ENCODE measurements around the gene SARDH.

- no peak for TF ChIP-seq TARDBP (IDR thresholded peaks at IDR 0.05)
- TF ChIP-seq CTBP1 (IDR thresholded peaks at IDR 0.05; ENCODE audit: borderline replicate concordance), result no peak
- no peak for TF ChIP-seq BHLHE40 (IDR thresholded peaks at IDR 0.05; ENCODE audit: borderline replicate concordance)
- no peak for TF ChIP-seq NFRKB (IDR thresholded peaks at IDR 0.05)
- no peak for TF ChIP-seq ELF4 (IDR thresholded peaks at IDR 0.05)
- TF ChIP-seq SP1 (IDR thresholded peaks at IDR 0.05), result no peak
- no peak for TF ChIP-seq FOXA1 (IDR thresholded peaks at IDR 0.05)
- TF ChIP-seq ZNF384 (IDR thresholded peaks at IDR 0.05), result no peak
- TF ChIP-seq HDGF (IDR thresholded peaks at IDR 0.05; ENCODE audit: borderline replicate concordance), result no peak
- no peak for TF ChIP-seq ARNT (IDR thresholded peaks at IDR 0.05)
- TF ChIP-seq FOXM1 (IDR thresholded peaks at IDR 0.05; ENCODE audit: borderline replicate concordance), result no peak
These were observed 57.0 kb downstream of the SARDH start for GRCh38 chr9:133680976-133681657.

All from HEK293T (cell line).